ENCODE data around the gene MCRIP2.
"Not testable (repeated sequence)": the region's sequence is repeated elsewhere in the genome, so short reads cannot be mapped to it uniquely, and the experiment has no call there.

MCRIP2 gene, protein sequence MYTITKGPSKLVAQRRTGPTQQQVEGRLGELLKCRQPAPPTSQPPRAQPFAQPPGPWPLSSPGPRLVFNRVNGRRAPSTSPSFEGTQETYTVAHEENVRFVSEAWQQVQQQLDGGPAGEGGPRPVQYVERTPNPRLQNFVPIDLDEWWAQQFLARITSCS

DNA sequence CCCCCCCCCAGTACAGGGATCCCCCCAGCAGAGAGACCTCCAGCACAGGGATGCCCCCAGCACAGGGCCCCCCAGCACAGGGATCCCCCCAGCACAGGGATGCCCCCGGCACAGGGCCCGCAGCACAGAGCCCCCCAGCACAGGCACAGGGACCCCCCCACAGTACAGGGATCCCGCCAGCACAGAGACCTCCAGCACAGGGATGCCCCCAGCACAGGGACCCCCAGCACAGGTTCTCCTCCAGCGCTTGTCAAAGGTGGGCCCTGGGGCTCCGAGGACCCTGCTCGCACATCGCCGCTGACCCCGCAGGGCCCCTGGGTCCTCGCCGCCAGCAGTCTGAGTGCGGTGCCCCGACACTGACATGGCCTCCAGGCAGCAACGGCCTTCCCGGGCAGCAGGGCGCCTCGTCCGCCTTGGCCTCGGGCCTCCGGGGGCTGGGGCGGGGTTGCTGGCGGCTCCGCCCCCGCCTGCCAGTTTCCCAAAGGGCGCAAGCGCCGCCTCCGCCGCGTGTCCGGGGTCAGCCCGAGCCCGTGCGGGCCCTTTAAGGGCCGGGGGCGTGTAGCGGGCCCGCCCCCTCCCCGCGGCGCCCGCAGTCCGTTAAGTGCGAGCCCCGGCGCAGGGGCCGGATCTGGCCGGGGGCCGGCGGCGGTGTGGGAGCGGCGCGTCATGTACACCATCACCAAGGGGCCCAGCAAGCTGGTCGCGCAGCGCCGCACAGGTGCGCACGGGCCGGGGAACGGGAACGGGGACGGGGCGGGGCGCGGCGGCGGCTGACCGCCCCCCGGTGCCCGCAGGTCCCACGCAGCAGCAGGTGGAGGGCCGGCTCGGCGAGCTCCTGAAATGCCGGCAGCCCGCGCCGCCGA is at the start of gene MCRIP2:
Gene MCRIP2 (plus strand): TSS at position 503 of the 863 bp plus-strand sequence. CDS start 164 bp downstream, at position 667.
- peak; percentile 52 for DNase-seq (ENCODE audit: low read depth)

DNA sequence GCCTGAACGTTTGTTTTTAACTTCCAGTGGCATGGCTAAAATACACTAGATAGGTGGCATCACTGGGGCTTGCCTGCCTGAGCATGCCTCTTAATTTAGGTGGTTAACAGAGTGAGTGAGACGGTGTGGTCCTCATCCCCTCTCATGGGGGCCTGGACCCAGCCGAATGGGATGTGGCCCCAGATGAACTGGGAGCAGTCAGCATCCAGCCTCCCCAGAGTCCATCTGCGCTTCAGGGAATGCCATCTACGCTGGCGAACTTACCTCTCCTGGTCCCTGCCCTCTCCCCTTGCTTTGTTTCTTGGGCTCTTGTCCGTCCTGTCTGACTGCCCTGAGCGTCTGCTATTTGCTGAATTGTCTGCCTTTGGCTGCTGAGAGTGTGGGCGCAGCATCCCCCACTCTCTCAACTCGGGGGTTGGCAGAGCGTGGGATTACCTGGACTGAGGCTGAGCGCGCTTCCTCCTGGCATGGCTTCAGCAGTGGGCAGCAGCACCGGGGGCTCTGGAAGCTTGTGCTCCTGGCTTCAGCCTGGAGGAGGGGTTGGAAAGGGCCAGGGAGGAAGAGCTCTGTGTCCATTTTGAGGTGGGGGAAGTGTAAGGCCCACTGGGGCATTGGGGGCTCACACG is 49.6 kb upstream of the MCRIP2 start:
- DNase-seq (ENCODE audit: low read depth) = no peak

DNA sequence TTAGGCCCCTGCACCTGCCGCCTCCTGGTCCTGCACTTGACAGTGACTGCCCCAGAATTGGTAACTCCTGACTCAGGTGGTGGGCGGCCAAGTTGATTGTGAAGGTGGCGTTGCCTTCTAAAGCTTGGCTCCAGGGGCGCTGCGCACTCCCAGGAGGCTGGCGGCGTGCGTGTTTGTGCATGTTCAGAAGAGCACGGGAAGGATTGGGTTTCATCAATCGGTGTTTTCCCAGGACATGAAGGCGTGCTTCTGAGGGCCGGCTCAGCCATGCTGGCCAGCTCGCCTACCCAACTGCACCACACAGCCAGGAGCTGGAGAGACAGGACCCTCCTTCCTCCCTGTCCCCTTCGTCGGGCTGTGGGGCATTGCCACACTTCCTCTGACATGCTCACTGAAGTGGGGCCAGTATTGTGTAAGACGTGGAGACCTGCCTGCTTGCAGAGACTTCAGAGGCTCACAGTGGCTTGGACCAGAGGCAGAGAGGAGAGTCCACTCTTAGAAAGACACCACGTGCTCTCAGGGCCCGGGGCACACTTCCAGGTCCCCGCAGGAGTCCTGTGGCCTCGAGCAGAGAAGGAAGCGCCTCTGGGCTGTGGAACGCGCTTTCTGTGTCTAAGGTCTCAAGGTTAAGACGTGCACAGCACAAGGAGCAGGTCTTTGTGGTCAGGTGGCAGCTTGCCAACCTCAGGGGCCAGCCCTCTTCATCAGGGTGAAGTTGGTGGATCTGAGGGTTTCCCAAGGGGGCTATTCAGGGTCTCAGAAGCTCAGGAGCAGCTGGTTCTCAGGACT is 48.9 kb upstream of the MCRIP2 start:
- DNase-seq (ENCODE audit: low read depth) = no peak

DNA sequence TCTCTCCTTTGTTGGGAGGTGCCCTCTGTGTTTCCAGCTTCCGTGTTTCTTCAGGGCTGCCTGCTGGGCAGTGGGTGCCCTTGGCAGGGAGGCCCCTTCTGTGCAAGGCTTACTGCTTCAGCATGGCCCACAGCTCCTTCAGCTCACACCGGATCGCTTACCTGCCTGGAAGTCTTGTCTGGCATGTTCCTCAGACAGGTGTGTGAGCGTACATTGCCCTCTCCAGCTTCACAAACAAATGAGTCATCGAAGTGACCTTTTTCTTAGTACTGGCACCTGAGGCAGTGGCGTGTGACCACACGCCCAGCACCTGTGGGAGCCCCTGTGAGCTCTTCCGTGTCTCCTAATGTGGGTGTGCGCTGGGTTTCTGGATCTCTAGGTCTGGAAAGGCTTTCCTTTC is 48.2 kb upstream of the MCRIP2 start:
- no peak for DNase-seq (ENCODE audit: low read depth)

DNA sequence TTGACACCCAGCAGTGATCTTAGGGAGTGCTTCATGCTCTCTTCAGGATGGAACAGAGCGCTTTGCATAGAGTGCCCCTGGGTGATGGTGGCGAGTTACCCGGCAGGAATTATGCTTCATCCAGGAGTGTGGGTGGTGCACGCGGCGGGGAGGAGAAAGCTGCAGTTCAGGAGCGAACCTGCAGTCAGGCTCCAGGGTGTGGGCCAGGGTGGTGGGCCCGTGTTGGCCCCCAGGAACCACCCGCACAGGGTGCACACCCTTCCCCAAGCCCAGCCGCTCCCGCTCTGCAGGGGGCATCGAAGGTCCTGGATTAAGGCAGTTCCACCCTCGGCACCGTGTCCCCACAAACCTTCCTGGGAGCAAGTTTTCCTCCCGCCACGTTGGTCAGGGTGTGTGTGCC is 47.8 kb upstream of the MCRIP2 start:
- no peak for DNase-seq (ENCODE audit: low read depth)

DNA sequence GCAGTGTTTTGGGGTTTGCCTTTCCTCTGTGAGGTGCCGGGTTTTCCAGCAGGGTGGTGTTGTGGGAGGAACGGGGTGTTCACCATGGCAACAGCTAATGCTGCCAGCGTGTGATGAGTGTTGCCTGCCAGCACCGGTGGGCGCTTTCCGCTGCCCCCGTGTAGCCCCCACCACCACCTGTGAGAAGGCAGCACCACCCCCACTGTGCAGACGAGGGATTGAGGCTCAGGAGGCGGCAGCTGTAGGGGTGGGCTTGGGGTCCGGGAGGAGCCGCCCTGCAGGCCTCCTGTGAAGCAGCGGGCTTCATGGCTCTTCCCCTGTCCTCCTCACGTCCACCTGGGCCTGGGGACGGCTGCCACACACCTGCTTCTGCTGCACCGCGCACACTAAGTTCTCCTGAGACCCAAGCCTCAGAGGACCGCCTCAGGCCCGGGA is 46.5 kb upstream of the MCRIP2 start:
- no peak for DNase-seq (ENCODE audit: low read depth)

DNA sequence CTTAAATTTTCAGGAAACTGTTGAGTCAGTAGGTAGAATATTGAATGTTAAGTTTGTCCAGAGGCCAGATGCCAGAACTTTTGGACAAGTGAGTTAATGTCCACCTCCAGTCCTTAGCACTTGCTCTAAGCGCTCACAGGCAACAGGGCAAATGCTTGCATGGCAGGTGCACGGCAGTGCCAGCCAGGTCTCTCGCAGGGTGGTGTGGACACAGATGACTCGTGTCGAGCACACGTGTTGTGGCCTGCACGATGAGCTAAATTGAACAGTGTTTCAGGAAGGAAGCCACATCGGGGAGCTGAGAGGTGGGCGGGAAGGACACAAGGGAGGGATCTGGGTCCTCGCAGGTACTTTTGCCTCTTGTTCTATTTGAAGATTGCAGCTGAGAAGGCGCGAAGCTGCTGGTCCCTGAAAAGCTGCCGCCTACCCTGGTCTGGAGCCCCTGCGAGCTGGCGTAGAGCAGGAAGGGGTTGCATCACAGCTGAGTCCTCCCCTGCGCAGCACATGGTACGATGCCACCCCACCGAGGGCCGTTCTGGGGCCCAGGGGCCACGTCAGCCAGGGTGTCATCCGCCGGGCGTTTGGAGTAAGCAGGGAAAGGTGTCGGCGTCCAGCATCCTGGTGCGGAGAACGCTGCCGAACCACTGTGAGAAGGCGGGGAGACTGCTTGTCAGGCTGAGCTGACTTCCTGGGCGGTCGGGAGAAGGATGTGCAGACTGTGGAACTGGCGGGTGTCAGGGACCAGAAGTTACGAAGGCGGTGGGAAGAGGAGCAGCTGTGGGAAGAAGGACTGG is 45.5 kb upstream of the MCRIP2 start:
- no peak for DNase-seq (ENCODE audit: low read depth)

DNA sequence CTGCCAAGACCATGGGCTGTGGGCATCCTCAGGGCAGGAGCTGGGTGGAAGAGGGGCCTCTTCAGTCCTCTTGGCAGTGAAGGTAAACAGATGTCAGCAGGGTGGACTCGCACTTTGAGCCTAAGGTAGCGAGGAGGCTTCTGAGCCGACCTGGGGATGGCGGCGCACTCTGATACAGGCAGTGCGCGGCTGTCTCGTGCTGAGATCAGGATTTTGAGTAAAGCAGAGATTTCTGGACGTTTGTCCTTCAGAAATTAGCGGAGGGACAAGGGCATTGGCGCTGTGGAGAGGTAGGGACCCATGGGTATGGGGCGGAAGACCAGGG is 44.9 kb upstream of the MCRIP2 start:
- DNase-seq (ENCODE audit: low read depth) = no peak

DNA sequence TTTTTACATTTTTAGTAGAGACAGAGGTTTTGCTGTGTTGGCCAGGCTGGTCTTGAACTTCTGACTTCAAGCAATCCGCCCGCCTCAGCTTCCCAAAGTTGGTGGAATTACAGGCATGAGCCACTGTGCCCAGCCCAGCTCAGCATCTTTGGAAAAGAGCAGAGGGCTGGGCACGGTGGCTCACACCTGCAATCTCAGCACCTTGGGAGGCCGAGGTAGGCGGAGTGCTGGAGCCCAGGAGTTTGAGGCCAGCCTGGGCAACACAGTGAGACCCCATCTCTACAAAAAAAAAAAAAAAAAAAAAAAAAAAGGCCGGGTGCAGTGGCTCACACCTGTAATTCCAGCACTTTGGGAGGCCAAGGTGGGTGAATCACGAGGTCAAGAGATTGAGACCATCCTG is 44.0 kb upstream of the MCRIP2 start:
- DNase-seq (ENCODE audit: low read depth) = not testable (repeated sequence)

DNA sequence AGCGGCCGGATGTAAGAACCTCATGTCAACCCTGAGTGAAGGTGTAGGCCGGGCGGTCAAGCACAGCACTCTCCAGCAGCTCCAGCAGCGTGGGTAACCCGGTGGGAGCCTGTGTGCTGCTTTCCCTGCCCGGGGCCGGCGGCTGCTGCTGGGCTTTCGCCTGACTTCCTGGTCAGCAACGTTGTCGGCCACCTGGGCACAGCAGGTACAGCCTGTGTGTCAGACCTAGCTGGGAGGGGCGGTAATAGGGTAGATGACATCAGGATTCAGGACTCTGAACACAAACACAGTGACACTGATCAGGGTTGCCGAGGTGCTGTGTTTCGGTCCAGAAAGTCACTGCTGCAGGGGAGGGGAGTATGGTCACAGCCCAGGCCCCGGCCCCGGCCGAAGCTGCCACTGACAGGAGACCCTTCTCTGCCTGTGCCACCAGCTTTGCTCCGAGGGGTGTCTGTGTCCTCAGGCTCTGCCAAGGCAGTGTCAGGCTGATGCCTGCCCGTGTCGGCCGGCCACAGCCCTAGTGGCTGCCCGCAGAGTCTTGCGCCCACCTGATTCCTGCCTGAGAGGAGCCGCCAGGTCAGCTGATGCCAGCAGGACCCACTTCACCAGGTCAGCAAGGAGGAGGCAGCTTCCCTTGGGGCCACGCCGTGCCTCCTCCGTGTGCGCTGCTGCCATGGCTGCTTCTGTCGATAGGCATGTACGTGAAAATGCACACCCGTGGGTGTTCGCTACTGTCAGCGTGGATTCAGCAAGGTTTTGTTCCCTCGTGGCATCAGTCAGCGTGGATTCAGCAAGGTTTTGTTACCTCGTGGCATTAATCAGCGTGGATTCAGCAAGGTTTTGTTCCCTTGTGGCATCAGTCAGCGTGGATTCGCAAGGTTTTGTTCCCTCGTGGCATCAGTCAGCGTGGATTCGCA is 42.5 kb upstream of the MCRIP2 start:
- no peak for DNase-seq (ENCODE audit: low read depth)

DNA sequence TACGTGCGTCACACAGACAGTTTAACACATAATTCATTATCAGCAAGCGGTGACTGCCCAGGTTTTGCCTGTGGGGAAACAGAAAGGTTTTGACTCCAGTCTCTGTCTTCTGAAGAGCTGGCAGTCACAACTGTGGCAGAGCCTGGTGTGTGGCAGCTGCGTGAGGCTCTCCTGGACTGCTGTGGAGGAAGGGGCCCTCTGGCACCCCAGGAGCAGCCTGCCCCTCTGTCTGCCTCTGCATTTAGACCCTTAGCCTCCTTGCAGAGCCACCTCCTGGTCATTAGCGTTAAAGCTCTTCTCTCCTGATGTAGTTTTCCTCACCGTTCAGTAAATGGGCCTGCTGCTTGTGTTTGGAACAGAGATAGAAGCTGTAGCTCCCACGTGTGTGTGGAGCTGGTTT is 40.8 kb upstream of the MCRIP2 start:
- no peak for DNase-seq (ENCODE audit: low read depth)

DNA sequence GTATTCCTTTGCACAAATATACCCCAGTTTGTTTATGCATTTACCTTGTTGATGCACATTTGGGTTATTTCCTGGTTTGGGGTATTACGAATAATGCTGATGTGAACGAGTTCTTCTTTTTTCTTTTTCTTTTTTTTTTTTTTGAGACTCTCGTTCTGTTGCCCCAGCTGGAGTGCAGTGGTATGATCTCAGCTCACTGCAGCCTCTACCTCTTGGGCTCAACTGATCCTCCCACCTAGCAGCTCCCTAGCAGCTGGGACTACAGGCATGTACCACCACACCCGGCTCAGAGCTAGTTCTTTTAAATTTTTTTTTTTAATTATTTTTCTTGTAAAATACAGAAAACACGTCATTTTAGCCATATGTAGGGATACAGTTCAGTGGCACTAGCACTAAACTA is 37.7 kb upstream of the MCRIP2 start:
- DNase-seq (ENCODE audit: low read depth) = no peak

DNA sequence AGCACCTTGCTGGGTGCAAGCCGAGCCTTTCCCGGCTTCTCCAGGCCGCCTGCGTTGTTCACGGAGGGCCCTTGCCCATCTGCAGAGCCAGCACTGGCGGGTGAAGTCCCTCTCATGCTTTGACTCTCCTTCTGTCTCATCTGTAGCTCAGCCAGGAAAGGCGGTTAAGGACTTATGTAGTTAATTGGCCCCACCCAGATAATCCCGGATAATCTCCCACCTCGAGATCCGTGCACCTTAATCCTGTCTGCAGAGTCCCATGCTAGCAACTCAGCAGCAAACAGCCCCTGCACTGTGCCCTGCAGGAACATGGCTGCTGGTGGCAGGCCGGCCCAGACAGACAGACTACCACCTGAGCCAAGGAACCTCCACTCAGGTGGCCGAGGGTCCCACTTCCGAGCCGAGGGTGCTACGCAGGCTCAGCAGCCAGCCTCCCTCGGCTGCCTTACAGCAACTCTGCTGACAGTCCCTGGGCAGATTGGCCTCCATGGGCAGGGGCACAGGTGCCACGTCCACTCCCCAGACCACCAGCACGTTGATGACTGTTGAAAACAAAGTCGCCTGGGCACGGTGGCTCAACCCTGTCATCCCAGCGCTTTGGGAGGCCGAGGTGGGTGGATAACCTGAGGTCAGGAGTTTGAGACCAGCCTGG is 34.8 kb upstream of the MCRIP2 start:
- no peak for DNase-seq (ENCODE audit: low read depth)

DNA sequence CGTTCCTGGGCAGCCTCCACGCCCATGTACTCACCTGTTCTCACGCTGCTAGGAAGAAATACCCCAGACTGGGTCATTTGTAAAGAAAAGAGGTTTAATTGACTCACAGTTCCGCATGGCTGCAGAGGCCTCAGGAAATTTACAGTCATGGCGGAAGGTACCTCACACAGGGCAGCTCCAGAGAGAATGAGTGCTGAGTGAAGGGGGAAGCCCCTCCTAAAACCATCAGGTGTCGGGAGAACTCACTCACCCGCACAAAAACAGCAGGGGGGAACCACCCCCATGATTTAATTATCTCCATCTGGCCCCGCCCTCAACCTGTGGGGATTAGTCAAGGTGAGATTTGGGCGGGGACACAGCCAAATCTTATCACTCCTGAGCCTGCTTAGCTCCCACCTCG is 33.6 kb upstream of the MCRIP2 start:
- DNase-seq (ENCODE audit: low read depth) = no peak

DNA sequence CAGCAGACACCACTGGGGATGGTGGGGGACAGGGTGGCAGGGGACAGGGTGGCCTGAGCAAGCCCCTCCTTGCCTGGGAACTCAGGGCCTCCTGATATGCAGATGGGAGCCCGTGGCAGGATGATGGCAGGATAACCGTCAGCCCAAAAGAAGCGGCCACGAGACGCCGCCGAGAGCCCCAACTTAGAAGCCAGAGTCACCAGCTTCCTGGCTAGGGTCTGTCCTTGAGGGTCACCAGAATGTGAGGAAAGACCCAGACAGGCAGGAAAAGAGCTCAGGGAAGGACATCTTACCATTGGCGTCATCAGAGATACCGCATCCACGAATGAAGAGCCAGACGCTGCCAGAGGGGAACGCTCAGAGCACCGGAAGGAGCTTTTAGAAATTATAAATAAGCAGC is 32.3 kb upstream of the MCRIP2 start:
- no peak for DNase-seq (ENCODE audit: low read depth)

DNA sequence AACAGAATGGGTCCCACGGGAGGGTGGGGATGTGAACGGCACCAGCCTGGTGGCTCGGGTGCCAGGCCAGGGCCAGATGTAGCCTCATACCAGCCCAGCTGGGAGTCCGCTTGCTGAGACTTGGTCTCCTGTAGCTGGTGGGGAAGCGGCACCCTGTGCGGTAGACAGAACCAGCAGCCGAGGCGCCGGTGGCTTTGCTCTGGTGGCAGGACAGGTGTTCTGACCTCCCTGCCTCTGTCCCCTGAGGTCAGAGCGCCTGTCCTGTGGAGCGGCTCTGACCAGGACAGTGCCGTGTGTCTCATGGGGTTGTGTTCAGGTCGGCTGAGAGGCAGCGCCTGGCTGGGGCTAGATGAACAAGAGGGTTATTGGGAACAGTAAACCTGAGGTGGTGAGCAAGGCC is 31.6 kb upstream of the MCRIP2 start:
- DNase-seq (ENCODE audit: low read depth) = no peak

DNA sequence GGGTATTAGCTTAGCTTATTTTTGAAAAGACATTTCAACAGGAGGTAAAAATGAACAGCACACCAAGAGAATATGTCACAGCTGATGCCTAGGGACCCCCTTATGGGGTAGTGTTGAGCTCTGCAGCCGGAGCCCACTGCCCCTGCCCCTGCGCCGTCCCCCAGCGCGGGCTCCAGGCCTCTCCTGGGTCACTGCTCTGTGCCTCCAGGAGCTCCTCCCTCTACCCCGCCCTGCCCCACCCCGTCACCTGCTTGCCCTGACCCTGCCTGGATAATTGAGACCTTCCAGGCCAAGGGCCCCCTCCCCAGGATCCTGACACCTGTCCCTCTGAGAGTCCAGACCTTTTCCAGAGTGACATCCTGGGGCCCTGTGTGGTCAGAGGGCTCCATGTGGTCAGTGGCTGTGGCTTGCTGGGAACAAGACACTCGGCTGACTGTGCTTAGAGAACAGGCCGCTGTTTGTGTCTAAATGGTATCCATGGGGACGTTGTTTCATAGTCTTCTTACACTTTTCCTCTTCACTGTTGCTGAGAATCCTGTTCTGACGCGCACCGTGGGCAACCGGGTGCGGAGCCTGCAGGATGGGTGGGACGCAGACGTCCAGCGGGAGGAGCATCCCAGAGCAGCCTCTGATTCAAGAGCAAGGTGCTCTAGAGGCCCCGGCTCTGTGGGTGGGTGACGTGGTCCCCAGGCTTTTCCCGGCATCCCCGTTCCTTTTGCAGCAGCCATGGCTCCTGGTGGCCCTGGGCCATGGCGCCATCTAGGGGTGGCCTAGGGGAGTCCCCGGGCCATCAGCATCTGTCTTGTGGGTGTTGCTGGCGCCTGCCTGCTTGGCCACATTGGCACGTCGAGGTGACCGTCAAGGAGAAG is 30.9 kb upstream of the MCRIP2 start:
- DNase-seq (ENCODE audit: low read depth) = no peak

DNA sequence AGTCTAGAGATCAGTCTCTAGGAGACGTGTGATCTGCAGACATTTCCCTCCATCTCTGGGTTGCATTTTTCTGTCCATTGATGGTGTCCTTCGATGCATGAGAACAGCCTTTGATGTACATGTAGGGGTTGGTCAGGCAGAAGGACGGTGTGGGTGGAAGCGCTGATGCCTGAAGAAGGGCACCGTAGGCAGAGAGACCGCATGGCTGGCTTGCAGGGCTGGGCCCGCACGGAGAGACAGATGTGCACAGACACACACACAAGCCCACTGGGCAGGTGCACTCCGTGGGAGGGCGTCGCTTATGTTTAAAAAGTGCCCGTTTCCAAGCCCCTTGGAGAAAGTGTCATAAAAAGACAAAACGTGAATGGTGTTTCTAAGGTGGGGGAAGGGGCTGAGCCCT is 26.5 kb upstream of the MCRIP2 start:
- DNase-seq (ENCODE audit: low read depth) = no peak

All from fibroblast of the conjunctiva (primary cell).